HUES64 (cell line): ENCODE measurements around the gene TPRG1.

Experiments used
- H3K27ac ChIP-seq: 2 replicates; pipeline ENCODE4 v1.7.0; 2013; ENCODE audit warnings: low read depth, low read length, inconsistent platforms
- H3K27me3 ChIP-seq: 2 replicates; pipeline ENCODE4 v1.6.1; 2013; ENCODE audit warnings: mild to moderate bottlenecking, low read length; ENCODE audit not compliant: insufficient read depth
- H3K36me3 ChIP-seq: 2 replicates; pipeline ENCODE4 v1.6.1; 2013; ENCODE audit warnings: mild to moderate bottlenecking, low read length; ENCODE audit not compliant: insufficient read depth
- H3K4me1 ChIP-seq: 2 replicates; pipeline ENCODE4 v1.6.1; 2013; ENCODE audit warnings: mild to moderate bottlenecking, low read length, moderate library complexity; ENCODE audit not compliant: insufficient read depth
- H3K4me3 ChIP-seq: 2 replicates; pipeline ENCODE4 v1.5.1; 2013; ENCODE audit warnings: mild to moderate bottlenecking, low read length, moderate library complexity
- H3K9ac ChIP-seq: 2 replicates; pipeline ENCODE4 v1.6.1; 2013; ENCODE audit warnings: mild to moderate bottlenecking, low read depth, low read length
- H3K9me3 ChIP-seq: 2 replicates; pipeline ENCODE4 v1.6.1; 2013; ENCODE audit warnings: low read depth, low read length; ENCODE audit not compliant: insufficient read depth
- WGBS: fragments of 150-250, 120-280 bp; methylation state at CpG from one replicate; pipeline ENCODE4 v1.1.7; 2013; ENCODE audit warnings: missing lambda C conversion rate; 5-methylcytosine and 5-hydroxymethylcytosine counted together

Gene TPRG1

DNA sequence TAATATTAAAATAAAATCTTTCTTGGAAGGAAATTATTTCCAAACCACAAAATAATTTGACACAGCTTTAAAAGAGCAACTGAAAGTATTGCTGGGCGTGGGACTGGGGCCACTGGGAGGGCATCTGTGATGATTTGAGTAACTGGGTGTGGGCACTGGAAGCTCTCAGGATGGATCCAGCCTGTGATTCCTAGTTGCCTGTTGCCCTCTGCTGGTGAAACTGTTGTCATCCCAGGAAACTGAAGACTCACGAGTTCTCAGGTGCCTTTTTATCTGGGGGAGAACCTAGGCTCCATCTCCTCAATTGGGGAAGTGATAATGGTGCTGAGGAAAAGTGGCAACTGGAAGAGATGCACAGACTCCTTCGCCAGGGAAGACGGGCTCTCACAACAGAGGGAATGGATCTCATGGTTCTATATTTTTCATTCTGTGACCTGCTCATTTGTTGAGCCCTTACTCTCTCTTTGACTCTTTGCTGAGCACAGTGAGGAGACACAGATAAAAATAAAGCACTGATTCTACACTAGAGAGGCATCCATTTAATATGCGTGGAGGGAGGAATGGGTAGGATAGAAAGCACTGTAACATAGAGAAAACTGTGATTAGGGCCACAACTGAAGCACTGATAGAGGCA lies 61.6 kb downstream of the TPRG1 start:
- Histone ChIP-seq H3K27ac (no peak overlapping the region), H3K9ac (no peak overlapping the region), H3K27me3 (no peaks in the 10 kb centered on the region), H3K4me3 (no peak overlapping the region), H3K4me1 (no peaks in the 10 kb centered on the region), H3K9me3 (no peaks in the 10 kb centered on the region), H3K36me3 (no peaks in the 10 kb centered on the region)
- 58% methylated on average over 5 of the region's 5 CpGs for WGBS

DNA sequence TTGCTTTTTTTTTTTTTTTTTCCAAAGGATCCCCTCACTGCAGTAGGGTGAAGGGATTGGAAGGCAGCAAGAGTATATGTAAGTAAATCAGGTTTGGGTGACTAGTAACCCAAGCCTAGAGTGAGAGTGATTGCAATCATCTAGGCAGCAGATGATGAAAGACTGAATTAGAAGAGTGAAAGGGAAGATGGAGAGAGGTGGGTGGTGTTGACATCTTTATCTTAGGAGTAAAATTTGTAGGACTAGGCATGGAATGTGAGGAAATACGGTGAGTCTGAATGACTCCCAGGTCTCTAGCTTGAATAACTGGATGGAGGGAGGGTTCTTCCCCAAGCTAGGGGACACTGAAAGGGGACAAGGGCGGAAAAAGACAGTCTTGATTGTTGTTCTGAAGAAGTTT lies 63.4 kb downstream of the TPRG1 start:
- Histone ChIP-seq H3K4me3 (no peak overlapping the region), H3K27ac (no peak overlapping the region), H3K4me1 (no peaks in the 10 kb centered on the region), H3K9me3 (no peaks in the 10 kb centered on the region), H3K36me3 (no peaks in the 10 kb centered on the region), H3K27me3 (no peaks in the 10 kb centered on the region), H3K9ac (no peak overlapping the region)
- WGBS: 91% methylated on average over 2 of the region's 2 CpGs

GRCh38 chr3:189236352-189236751 lies 64.6 kb downstream of the TPRG1 start:
- H3K4me3 ChIP-seq: no peak overlapping the region

DNA sequence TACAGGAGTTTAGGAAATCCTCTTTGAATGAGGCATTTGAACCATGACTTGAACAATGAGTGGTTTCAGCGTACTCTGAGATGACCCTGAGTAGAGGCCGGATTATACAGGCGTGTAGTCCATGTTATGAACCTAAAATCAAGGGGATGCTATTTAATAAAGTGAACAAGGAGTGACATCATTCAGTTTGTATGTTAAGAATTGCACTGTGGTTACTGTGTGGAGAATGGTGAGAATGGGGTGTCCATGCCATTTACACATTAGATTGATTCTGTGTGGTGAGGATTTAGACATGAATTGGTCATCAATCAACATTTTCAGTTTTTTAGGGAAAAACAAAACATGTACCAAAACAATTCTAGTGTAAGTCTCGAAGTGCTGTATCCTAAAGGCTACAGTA lies 65.8 kb downstream of the TPRG1 start:
- H3K4me1 ChIP-seq: no peaks in the 10 kb centered on the region
- H3K36me3 ChIP-seq: no peaks in the 10 kb centered on the region
- no peak overlapping the region for H3K9ac ChIP-seq
- H3K27ac ChIP-seq: no peak overlapping the region
- no peaks in the 10 kb centered on the region for H3K27me3 ChIP-seq
- H3K4me3 ChIP-seq: no peak overlapping the region
- WGBS: 93% methylated on average over 4 of the region's 4 CpGs
- H3K9me3 ChIP-seq: no peaks in the 10 kb centered on the region; the same call in 1 of the 2 replicates

More at GRCh38 chr3:189236352-189236751, 64.6 kb downstream of the TPRG1 start:
- Histone ChIP-seq H3K9ac (no peak overlapping the region), H3K27me3 (no peaks in the 10 kb centered on the region), H3K9me3 (no peaks in the 10 kb centered on the region), H3K4me1 (no peaks in the 10 kb centered on the region), H3K27ac (no peak overlapping the region), H3K36me3 (no peaks in the 10 kb centered on the region)

DNA sequence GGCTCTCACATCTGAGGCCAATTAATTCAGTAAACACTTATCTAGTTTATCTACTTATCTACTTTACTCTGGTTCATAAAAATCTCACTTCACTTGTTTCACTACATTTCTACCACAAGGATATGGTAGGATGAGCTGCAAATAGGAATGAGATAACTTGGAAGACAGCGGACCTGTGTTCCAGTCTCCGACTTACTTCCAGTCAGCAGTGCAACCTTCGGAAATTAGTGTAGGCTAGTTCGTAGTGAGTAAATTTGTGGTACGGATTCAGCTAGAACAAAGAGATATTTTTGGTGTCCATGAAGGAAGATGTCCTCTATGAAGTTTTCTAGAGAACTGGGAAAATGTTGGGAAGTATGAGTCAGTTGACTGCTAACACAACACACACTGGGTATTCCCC lies 66.3 kb downstream of the TPRG1 start:
- no peak overlapping the region for H3K27ac ChIP-seq
- H3K9me3 ChIP-seq: peaks cover 2% of the 10 kb centered on the region
- no peak overlapping the region for H3K4me3 ChIP-seq
- no peaks in the 10 kb centered on the region for H3K36me3 ChIP-seq
- H3K9ac ChIP-seq: no peak overlapping the region
- H3K4me1 ChIP-seq: no peaks in the 10 kb centered on the region
- 98% methylated on average over 5 of the region's 5 CpGs for WGBS
- H3K27me3 ChIP-seq: no peaks in the 10 kb centered on the region

DNA sequence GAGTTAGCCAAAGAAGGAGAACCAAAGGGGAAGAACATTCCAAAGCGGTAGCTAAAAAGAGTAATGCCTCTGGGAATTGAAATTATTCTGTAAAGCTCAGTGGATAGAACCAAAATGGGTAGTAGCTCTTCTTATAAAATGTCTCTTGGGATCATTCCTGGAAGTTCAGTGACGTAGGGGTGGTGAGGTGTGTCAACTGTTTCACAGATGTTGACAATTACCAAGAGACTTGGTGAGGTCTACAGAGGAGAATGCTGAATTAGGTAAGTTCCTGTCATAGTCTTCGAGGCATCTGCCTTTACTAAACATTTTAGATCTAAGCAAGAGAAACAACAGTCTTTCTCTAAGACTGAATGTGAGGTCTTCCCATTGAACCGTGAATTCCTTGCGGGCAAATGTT lies 67.8 kb downstream of the TPRG1 start:
- H3K9me3 ChIP-seq: peaks cover 10% of the 10 kb centered on the region
- no peak overlapping the region for H3K4me3 ChIP-seq
- H3K36me3 ChIP-seq: no peaks in the 10 kb centered on the region
- no peaks in the 10 kb centered on the region for H3K27me3 ChIP-seq
- WGBS: 92% methylated on average over 5 of the region's 5 CpGs
- H3K27ac ChIP-seq: no peak overlapping the region
- H3K9ac ChIP-seq: no peak overlapping the region
- H3K4me1 ChIP-seq: no peaks in the 10 kb centered on the region

DNA sequence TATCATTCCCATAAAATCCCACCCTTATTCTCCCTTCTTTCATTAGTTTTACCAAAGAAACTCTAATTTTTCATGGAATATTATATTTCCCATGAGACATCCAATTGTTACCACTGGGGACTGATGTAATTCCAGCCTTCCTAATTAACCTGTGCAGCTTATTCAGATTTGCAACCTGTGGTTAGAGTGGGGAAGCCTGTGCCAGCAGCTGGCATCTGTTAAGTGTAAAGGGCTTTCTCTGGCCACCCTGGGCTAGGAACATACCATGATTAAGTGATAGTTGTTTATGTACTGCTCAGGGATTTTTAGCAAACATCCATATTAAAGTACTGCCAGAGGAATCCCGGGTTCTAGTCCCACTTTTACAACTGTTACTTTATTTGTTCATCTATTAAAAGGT lies 78.2 kb downstream of the TPRG1 start:
- WGBS: 63% methylated on average over 1 of the region's 1 CpG
- no peaks in the 10 kb centered on the region for H3K9me3 ChIP-seq
- no peaks in the 10 kb centered on the region for H3K27me3 ChIP-seq
- H3K36me3 ChIP-seq: no peaks in the 10 kb centered on the region
- no peak overlapping the region for H3K27ac ChIP-seq
- no peaks in the 10 kb centered on the region for H3K4me1 ChIP-seq
- H3K4me3 ChIP-seq: no peak overlapping the region
- H3K9ac ChIP-seq: no peak overlapping the region

DNA sequence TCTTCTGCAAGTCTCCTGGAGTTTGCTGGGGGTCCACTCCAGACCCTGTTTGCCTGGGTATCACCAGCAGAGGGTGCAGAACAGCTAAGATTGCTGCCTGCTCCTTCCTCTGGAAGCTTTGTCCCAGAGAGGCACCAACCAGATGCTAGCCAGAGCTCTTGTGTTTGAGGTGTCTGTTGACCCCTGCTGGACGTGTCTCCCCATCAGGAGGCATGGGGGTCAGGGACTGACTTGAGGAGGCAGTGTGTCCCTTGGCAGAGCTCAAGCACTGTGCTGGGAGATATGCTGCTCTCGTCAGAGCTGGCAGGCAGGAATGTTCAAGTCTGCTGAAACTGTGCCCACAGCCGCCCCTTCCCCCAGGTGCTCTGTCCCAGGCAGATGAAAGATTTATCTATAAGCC lies 86.5 kb downstream of the TPRG1 start:
- Histone ChIP-seq H3K36me3 (no peaks in the 10 kb centered on the region), H3K9me3 (no peaks in the 10 kb centered on the region), H3K9ac (no peak overlapping the region), H3K4me3 (no peak overlapping the region), H3K27me3 (no peaks in the 10 kb centered on the region), H3K4me1 (no peaks in the 10 kb centered on the region), H3K27ac (no peak overlapping the region)
- 88% methylated on average over 3 of the region's 3 CpGs for WGBS

DNA sequence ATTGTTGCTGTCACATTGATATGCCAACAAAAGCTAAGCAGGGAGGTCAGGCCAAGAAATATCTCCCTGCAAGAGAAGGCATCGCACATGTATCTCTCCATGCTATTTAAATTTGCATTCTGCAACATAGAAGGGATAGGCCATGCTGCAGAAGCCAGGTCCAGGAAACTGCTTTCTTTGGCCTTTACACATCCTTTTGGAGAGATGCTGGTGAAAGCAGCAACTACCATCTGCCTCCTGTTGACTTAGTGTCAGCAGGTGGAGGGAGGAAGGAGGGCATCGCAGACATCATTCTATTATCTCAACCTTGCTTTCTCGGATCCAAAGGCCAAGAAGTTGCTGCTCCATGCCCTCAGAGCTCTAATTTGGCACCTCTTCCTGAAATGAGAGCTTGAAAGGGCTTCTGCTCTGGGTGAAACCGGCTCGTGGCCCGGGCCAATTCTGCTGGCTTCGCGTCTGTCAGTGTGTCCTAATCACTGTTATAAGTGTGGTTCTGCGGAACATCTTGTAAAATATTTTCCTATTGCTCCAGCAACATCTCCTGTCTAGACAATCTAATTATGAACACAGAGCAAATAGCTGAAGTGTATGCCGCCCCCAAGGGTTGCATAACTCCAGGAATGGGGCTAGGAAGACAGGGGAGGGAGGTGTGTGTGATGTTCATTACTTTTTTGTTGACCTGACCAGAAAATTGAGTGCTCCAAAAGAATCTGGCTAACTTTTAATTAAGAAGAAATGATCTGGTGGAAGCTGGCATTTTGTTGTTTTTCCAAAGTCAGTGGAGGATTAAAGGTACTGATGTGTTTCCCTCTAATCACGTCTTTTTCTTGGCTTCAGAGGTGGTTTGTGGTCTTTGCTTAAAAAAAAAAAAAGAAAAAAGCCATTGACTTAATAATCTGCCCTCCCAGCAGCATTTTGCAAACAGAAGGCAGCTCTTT lies 89.1 kb downstream of the TPRG1 start:
- Histone ChIP-seq H3K36me3 (no peaks in the 10 kb centered on the region), H3K9ac (no peak overlapping the region), H3K9me3 (no peaks in the 10 kb centered on the region), H3K4me1 (no peaks in the 10 kb centered on the region), H3K4me3 (no peak overlapping the region), H3K27me3 (no peaks in the 10 kb centered on the region), H3K27ac (no peak overlapping the region)
- over 99% methylated on average over 11 of the region's 11 CpGs for WGBS

GRCh38 chr3:189262746-189263145 lies 91.0 kb downstream of the TPRG1 start:
- H3K9ac ChIP-seq: no peak overlapping the region
- H3K27me3 ChIP-seq: no peaks in the 10 kb centered on the region
- H3K4me1 ChIP-seq: no peaks in the 10 kb centered on the region
- H3K36me3 ChIP-seq: no peaks in the 10 kb centered on the region
- H3K27ac ChIP-seq: no peak overlapping the region
- 94% methylated on average over 3 of the region's 3 CpGs for WGBS
- no peaks in the 10 kb centered on the region for H3K9me3 ChIP-seq
- no peak overlapping the region for H3K4me3 ChIP-seq

GRCh38 chr3:189267981-189268613 lies 96.3 kb downstream of the TPRG1 start:
- H3K36me3 ChIP-seq: no peaks in the 10 kb centered on the region
- no peaks in the 10 kb centered on the region for H3K27me3 ChIP-seq
- no peaks in the 10 kb centered on the region for H3K4me1 ChIP-seq
- no peak overlapping the region for H3K9ac ChIP-seq
- 93% methylated on average over 7 of the region's 7 CpGs for WGBS
- no peak overlapping the region for H3K4me3 ChIP-seq
- no peaks in the 10 kb centered on the region for H3K9me3 ChIP-seq
- H3K27ac ChIP-seq: no peak overlapping the region
